Measurements from ENCODE around the gene SERPINI1.
"Not testable (repeated sequence)": the region's sequence is repeated elsewhere in the genome, so short reads cannot be mapped to it uniquely, and the experiment has no call there.

Gene SERPINI1

DNA sequence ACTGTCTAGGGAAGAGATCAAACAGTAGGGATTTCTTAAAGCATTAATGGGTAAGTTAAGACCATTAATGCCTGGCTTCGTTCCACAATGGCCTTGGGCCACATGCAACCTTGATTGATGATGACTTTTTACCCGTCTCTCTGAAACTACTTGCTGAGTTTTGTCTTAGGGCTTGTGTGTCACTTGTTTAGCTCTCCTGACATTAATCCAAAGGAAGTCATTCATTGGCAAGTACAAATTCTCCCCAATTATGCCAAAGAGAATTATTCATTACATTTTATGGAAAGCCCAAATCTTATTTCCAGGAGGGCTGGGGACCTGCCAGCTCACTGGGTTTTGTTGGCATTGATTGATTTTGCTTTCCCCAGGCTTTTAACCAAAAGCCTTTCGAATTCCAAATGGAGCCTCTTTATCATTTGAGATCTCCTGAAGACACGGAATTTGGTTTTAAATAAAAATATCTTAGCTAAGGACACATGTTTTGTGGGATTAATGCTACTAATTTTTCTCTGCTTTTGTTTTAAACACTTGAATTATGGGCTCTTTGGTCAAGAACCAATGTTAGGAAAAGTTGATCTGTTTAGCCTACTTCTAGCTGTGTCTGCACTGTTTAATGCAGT lies 40.7 kb downstream of the SERPINI1 start:
- DNase-seq (ENCODE audit: low read depth, low spot score) = no peak
- no peak overlapping the region for H3K4me3 ChIP-seq (ENCODE audit: low read length)

DNA sequence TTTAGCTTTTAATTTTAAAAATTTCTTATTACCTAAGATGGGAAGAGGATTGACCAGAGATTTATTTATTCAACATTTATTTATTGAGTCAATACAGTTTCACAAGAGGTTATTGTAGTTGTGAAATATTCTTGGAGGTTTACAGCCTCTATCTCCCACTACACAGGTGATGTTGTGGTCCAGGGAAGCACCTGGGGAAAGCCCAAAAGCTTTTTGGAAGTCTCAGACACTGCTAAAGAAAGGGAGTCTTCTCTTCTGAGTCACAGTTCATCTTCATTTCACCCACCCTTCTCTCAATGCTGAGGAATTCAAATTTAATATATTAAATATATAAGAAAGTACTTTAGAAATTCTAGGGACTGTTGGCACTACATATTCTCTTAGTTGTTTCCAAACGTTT lies 41.8 kb downstream of the SERPINI1 start:
- no peak overlapping the region for H3K4me3 ChIP-seq (ENCODE audit: low read length)
- no peak for DNase-seq (ENCODE audit: low read depth, low spot score)

DNA sequence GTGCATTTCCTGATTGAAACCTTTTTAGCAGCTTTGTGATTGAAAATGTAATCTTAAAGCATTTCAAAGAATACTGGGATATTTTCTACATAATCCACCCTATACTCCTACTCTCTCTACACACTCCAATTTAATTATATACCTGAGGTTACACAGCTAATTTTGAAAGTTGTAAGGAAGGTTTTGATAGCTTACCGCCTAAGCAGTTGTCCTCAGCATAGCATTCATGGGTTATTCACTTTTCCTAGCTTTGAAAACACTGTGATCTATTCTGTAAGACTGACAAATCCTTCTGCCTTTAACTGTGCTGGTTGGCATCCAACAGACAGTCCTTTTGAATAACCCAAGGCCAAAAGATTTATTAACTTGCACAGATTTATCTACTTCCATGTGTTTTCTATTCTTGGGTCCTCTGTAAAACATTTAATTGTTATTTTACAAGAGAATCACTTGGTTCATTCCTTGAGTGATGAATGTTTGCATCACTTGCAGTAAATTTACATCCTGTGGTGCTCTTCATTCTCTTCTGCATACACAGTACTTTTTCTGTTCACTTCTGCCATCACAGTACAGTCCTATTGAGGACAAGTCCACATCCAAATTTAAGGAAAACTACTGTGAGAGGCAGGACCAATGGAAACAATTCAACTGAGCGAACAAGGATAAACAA lies 44.8 kb downstream of the SERPINI1 start:
- H3K4me3 ChIP-seq (ENCODE audit: low read length) = no peak overlapping the region
- no peak for DNase-seq (ENCODE audit: low read depth, low spot score)

GRCh38 chr3:167783781-167784180 lies 48.3 kb downstream of the SERPINI1 start:
- no peak for DNase-seq (ENCODE audit: low read depth, low spot score)
- H3K4me3 ChIP-seq (ENCODE audit: low read length) = no peak overlapping the region

DNA sequence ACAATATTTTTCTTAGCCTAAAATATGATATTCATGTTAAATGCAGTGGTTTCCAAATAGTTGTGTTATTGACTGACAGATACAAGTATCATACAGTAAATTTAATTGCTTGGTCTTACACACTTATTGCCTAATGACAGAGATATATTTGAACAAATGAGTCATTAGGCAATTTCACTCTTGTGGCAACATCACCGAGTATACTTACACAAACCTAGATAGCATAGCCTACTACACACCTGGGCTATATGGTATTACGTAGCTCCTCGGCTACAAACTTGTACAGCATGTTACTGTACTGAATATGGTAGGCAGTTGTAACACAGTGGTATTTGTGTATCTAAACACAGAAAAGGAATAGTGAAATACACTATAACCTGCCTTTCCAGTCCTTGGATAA lies 50.3 kb downstream of the SERPINI1 start:
- no peak overlapping the region for H3K4me3 ChIP-seq (ENCODE audit: low read length)
- DNase-seq (ENCODE audit: low read depth, low spot score) = no peak

- no peak overlapping the region for H3K4me3 ChIP-seq (ENCODE audit: low read length)
- DNase-seq (ENCODE audit: low read depth, low spot score) = no peak
Observed at GRCh38 chr3:167787440-167787839, 51.9 kb downstream of the SERPINI1 start.

DNA sequence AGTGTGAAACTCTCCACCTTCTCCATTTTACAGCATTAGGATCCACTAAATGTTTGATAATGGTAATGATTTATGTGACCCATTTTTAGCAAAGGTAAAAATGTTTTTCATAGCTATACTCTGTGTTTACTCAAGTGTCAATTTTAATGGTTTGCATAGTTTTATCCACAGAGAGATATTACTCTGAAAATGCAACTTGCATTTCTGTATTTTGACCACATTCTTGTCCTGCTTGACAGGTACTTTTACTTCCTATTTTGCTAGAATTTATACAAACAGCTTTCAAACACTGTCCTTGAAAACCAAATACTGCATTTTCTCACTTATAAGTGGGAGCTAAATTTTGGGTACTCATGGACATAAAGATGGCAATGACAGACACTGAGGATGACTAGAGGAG lies 62.9 kb downstream of the SERPINI1 start:
- no peak for DNase-seq (ENCODE audit: low read depth, low spot score)
- no peak overlapping the region for H3K4me3 ChIP-seq (ENCODE audit: low read length)

DNA sequence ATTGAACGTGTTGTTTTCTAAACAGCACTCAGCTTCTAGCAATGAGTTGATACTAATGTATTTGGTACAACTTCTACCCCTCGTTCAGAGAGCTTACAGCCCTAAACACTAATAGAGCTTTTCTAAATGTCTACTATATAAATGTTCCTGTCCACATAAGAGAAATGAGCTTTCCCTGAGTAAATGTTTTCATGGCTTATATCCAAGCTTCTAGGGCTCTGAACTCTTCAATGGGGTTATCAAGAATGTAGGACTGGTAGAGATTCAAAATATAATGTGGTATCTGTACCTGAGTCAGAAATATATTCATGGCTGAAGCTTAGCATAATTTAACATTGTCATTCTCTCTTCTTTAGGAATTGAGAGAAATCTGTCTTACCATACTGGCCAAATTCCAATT lies 73.4 kb downstream of the SERPINI1 start:
- no peak for DNase-seq (ENCODE audit: low read depth, low spot score)
- H3K4me3 ChIP-seq (ENCODE audit: low read length) = no peak overlapping the region

- DNase-seq (ENCODE audit: low read depth, low spot score) = no peak
- no peak overlapping the region for H3K4me3 ChIP-seq (ENCODE audit: low read length)
Observed at GRCh38 chr3:167810236-167810635, 74.7 kb downstream of the SERPINI1 start.

DNA sequence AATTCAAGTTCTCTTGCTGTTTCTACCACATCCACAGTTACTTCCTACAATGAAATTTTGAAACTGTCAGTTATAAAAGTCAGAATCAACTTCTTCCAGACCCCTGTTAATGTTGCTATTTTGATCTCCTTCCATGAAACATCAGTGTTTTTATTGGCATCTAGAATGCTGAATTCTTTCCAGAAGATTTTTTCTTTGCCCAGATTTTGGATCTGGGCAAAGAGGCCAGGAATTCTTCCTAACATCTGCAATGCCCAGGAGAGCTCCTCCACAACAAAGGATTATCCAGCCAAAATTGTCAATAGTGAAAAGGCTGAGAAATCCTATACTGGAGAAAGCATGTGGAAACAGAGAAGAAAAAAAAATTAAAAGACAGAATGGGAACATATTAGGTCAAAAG lies 75.5 kb downstream of the SERPINI1 start:
- H3K4me3 ChIP-seq (ENCODE audit: low read length) = no peak overlapping the region
- DNase-seq (ENCODE audit: low read depth, low spot score) = no peak

GRCh38 chr3:167813169-167814123 lies 77.9 kb downstream of the SERPINI1 start:
- no peak for DNase-seq (ENCODE audit: low read depth, low spot score)
- no peak overlapping the region for H3K4me3 ChIP-seq (ENCODE audit: low read length)

- DNase-seq (ENCODE audit: low read depth, low spot score) = no peak
- no peak overlapping the region for H3K4me3 ChIP-seq (ENCODE audit: low read length)
Observed at GRCh38 chr3:167814441-167814951, 79.0 kb downstream of the SERPINI1 start.

DNA sequence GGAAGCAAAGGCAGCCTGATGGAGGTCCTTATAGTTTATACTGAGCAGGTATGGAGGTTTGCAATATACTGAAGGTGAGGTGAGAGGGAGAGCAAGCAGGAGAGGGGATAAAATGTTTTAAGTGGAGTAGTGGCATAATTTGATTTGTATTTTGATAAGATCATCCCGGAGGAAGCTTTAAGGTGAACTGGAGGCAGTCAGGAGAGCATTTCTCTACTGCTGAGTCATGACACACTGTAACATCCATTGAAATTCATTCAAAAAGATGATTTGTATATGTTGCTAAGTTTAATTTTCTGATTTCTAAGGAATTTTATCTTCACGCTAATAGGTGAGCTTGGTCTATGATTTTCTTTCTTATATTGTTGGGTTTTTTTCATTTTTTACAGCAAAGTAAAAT lies 81.4 kb downstream of the SERPINI1 start:
- H3K4me3 ChIP-seq (ENCODE audit: low read length) = no peak overlapping the region
- DNase-seq (ENCODE audit: low read depth, low spot score) = no peak

- H3K4me3 ChIP-seq (ENCODE audit: low read length) = no peak overlapping the region
Observed at GRCh38 chr3:167820102-167820865, 84.8 kb downstream of the SERPINI1 start.

GRCh38 chr3:167821248-167821805 lies 85.8 kb downstream of the SERPINI1 start:
- no peak for DNase-seq (ENCODE audit: low read depth, low spot score)
- H3K4me3 ChIP-seq (ENCODE audit: low read length) = no peak overlapping the region

More at GRCh38 chr3:167820102-167820865, 84.8 kb downstream of the SERPINI1 start:
- DNase-seq (ENCODE audit: low read depth, low spot score) = no peak

GRCh38 chr3:167823738-167824137 lies 88.2 kb downstream of the SERPINI1 start:
- DNase-seq (ENCODE audit: low read depth, low spot score) = no peak
- H3K4me3 ChIP-seq (ENCODE audit: low read length) = no peak overlapping the region

- not testable (repeated sequence) for H3K4me3 ChIP-seq (ENCODE audit: low read length); DNase-seq (ENCODE audit: low read depth, low spot score)
Observed at GRCh38 chr3:167827588-167827987, 92.1 kb downstream of the SERPINI1 start.

GRCh38 chr3:167829071-167829470 lies 93.5 kb downstream of the SERPINI1 start:
- H3K4me3 ChIP-seq (ENCODE audit: low read length) = no peak overlapping the region
- DNase-seq (ENCODE audit: low read depth, low spot score) = no peak

DNA sequence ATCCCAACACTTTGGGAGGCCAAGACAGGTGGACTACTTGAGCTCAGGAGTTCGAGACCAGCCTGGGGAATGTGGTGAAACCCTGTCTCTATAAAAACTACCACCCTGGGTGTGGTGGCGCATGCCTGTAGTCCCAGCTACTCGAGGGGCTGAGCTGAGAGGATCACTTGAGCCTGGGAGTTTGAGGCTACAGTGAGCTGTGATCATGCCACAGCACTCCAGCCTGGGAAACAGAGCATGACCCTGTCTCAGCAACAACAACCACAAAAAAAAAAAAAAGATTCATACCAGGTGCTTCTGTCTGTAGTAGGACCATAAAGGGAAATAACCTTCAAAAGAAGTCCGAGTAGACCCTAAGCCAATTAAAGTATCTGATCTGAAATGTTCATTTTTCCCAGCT lies 94.5 kb downstream of the SERPINI1 start:
- DNase-seq (ENCODE audit: low read depth, low spot score) = no peak
- no peak overlapping the region for H3K4me3 ChIP-seq (ENCODE audit: low read length)
